T-helper 17 cell (primary cell): ENCODE results near the gene KRT72. TPM values are rescaled to one million over a fixed set of nuclear protein-coding genes. Genes with fewer than 3 reads are reported as not detected.

Source experiments
- ATAC-seq: fragments of 150-1000 bp; cut with Tn5 transposase; 2 replicates; pipeline ENCODE4 v1.10.0; 2021; ENCODE audit warnings: mild to moderate bottlenecking, moderate library complexity
- DNase-seq, 3 donors: peaks; one replicate each; pipeline versions ENCODE4 v3.0.0 to v3.0.0-alpha.2; 2020 to 2021
- H3K9me3 ChIP-seq: one replicate; pipeline ENCODE4 v1.7.0; 2013; ENCODE audit warnings: low read length, mild to moderate bottlenecking; ENCODE audit not compliant: control insufficient read depth, poor library complexity, severe bottlenecking
- H3K27ac Mint-ChIP-seq: one replicate; pipeline ENCODE4 v1.8.0; 2022; ENCODE audit warnings: mild to moderate bottlenecking, moderate library complexity, mixed read lengths
- H3K27me3 Mint-ChIP-seq: one replicate; pipeline ENCODE4 v1.8.0; 2022; ENCODE audit warnings: mixed read lengths
- H3K36me3 Mint-ChIP-seq: one replicate; pipeline ENCODE4 v1.8.0; 2022; ENCODE audit warnings: low read depth, mixed read lengths
- H3K4me1 Mint-ChIP-seq: one replicate; pipeline ENCODE4 v1.8.0; 2022; ENCODE audit warnings: mild to moderate bottlenecking, mixed read lengths
- H3K4me3 Mint-ChIP-seq: one replicate; pipeline ENCODE4 v1.8.0; 2022; ENCODE audit warnings: mild to moderate bottlenecking, moderate library complexity, mixed read lengths
- total RNA-seq, 4 donors: library from RNA in 2 of 4; stranded (reverse) in 2 of 4; gene quantifications; one replicate each; pipeline ENCODE4 v1.2.3 and lab custom pipeline; 2022 to 2026

The KRT72 gene
- total RNA-seq, 2 donors from 2014 or later: 0.60 to 1.6 TPM

GRCh38 chr12:52608826-52609630 is 7.8 kb upstream of the KRT72 start:
- no peaks in the 10 kb centered on the region for H3K9me3 ChIP-seq
- peaks cover 31% of the 10 kb centered on the region for H3K4me1 Mint-ChIP-seq
- no peak overlapping the region for H3K4me3 Mint-ChIP-seq
- no peak for DNase-seq
- no peak for ATAC-seq
- peaks cover 2% of the 10 kb centered on the region for H3K36me3 Mint-ChIP-seq
- no peak overlapping the region for H3K27ac Mint-ChIP-seq
- H3K27me3 Mint-ChIP-seq: peaks cover 25% of the 10 kb centered on the region

- no peak for DNase-seq
- H3K36me3 Mint-ChIP-seq: peaks cover 2% of the 10 kb centered on the region
- no peak for ATAC-seq
- H3K9me3 ChIP-seq: no peaks in the 10 kb centered on the region
- H3K4me1 Mint-ChIP-seq: peaks cover 28% of the 10 kb centered on the region
- no peak overlapping the region for H3K4me3 Mint-ChIP-seq
- H3K27me3 Mint-ChIP-seq: peaks cover 26% of the 10 kb centered on the region
- H3K27ac Mint-ChIP-seq: peak overlapping the region; percentile 61
These were observed 6.9 kb upstream of the KRT72 start for GRCh38 chr12:52608161-52608560.

GRCh38 chr12:52607314-52607713 is 6.1 kb upstream of the KRT72 start:
- no peak for DNase-seq
- no peak for ATAC-seq
- Mint-ChIP-seq H3K27ac (peak overlapping the region; percentile 61), H3K4me3 (peak overlapping the region; percentile 10), H3K36me3 (peaks cover 2% of the 10 kb centered on the region), H3K4me1 (peaks cover 32% of the 10 kb centered on the region), H3K27me3 (peaks cover 34% of the 10 kb centered on the region)
- H3K9me3 ChIP-seq: no peaks in the 10 kb centered on the region

- Mint-ChIP-seq H3K27me3 (peaks cover 33% of the 10 kb centered on the region), H3K27ac (no peak overlapping the region), H3K4me3 (no peak overlapping the region), H3K36me3 (peaks cover 2% of the 10 kb centered on the region), H3K4me1 (peaks cover 32% of the 10 kb centered on the region)
- no peak for DNase-seq
- no peaks in the 10 kb centered on the region for H3K9me3 ChIP-seq
- ATAC-seq: no peak
These were observed 5.4 kb upstream of the KRT72 start for GRCh38 chr12:52606581-52607218.

GRCh38 chr12:52606096-52606495 is 4.8 kb upstream of the KRT72 start:
- Mint-ChIP-seq H3K4me1 (peaks cover 29% of the 10 kb centered on the region), H3K27me3 (peaks cover 33% of the 10 kb centered on the region), H3K27ac (no peak overlapping the region), H3K36me3 (peaks cover 2% of the 10 kb centered on the region), H3K4me3 (peak overlapping the region; percentile 1)
- DNase-seq (no peak), ATAC-seq (no peak)
- H3K9me3 ChIP-seq: no peaks in the 10 kb centered on the region

- ATAC-seq: no peak
- no peaks in the 10 kb centered on the region for H3K9me3 ChIP-seq
- Mint-ChIP-seq H3K27ac (no peak overlapping the region), H3K4me1 (peaks cover 25% of the 10 kb centered on the region), H3K4me3 (peak overlapping the region; percentile 1), H3K27me3 (peaks cover 33% of the 10 kb centered on the region), H3K36me3 (peaks cover 2% of the 10 kb centered on the region)
- DNase-seq: no peak
These were observed 4.3 kb upstream of the KRT72 start for GRCh38 chr12:52605542-52605941.

GRCh38 chr12:52604859-52605258 is 3.6 kb upstream of the KRT72 start:
- ATAC-seq: no peak
- Mint-ChIP-seq H3K4me3 (no peak overlapping the region), H3K4me1 (peaks cover 25% of the 10 kb centered on the region), H3K27me3 (peaks cover 40% of the 10 kb centered on the region), H3K27ac (peak overlapping the region; percentile 43), H3K36me3 (peaks cover 5% of the 10 kb centered on the region)
- no peak for DNase-seq
- no peaks in the 10 kb centered on the region for H3K9me3 ChIP-seq

- H3K4me1 Mint-ChIP-seq: peaks cover 20% of the 10 kb centered on the region
- no peak for DNase-seq
- H3K27me3 Mint-ChIP-seq: peaks cover 47% of the 10 kb centered on the region
These were observed 2.1 kb upstream of the KRT72 start for GRCh38 chr12:52603314-52603713.

GRCh38 chr12:52602552-52602951 is 1.3 kb upstream of the KRT72 start:
- DNase-seq: no peak
- no peak for ATAC-seq
- Mint-ChIP-seq H3K27ac (peak overlapping the region; percentile 48), H3K4me3 (no peak overlapping the region), H3K36me3 (peaks cover 5% of the 10 kb centered on the region), H3K27me3 (peaks cover 52% of the 10 kb centered on the region), H3K4me1 (peaks cover 20% of the 10 kb centered on the region)
- H3K9me3 ChIP-seq: no peaks in the 10 kb centered on the region

More at GRCh38 chr12:52603314-52603713, 2.1 kb upstream of the KRT72 start:
- H3K36me3 Mint-ChIP-seq: peaks cover 5% of the 10 kb centered on the region
- peak overlapping the region; percentile 48 for H3K27ac Mint-ChIP-seq
- ATAC-seq: peak; percentile 36
- no peaks in the 10 kb centered on the region for H3K9me3 ChIP-seq
- no peak overlapping the region for H3K4me3 Mint-ChIP-seq

GRCh38 chr12:52601671-52602070 is 408 bp upstream of the KRT72 start:
- Mint-ChIP-seq H3K27ac (no peak overlapping the region), H3K27me3 (peaks cover 45% of the 10 kb centered on the region), H3K36me3 (peaks cover 3% of the 10 kb centered on the region), H3K4me3 (no peak overlapping the region), H3K4me1 (peaks cover 16% of the 10 kb centered on the region)
- DNase-seq: no peak
- H3K9me3 ChIP-seq: no peaks in the 10 kb centered on the region
- ATAC-seq: no peak

GRCh38 chr12:52600475-52600874 is 788 bp downstream of the KRT72 start:
- Mint-ChIP-seq H3K27me3 (peaks cover 46% of the 10 kb centered on the region), H3K4me3 (no peak overlapping the region), H3K27ac (no peak overlapping the region), H3K36me3 (peaks cover 2% of the 10 kb centered on the region), H3K4me1 (peaks cover 12% of the 10 kb centered on the region)
- DNase-seq (no peak), ATAC-seq (no peak)
- no peaks in the 10 kb centered on the region for H3K9me3 ChIP-seq

GRCh38 chr12:52600071-52600470 is 1.2 kb downstream of the KRT72 start:
- Mint-ChIP-seq H3K4me3 (no peak overlapping the region), H3K27ac (no peak overlapping the region), H3K27me3 (peaks cover 46% of the 10 kb centered on the region), H3K4me1 (peaks cover 9% of the 10 kb centered on the region), H3K36me3 (peaks cover 2% of the 10 kb centered on the region)
- H3K9me3 ChIP-seq: no peaks in the 10 kb centered on the region
- DNase-seq (no peak), ATAC-seq (no peak)

- no peak for ATAC-seq
- peak overlapping the region; percentile 13 for H3K4me3 Mint-ChIP-seq
- peaks cover 50% of the 10 kb centered on the region for H3K27me3 Mint-ChIP-seq
- no peak overlapping the region for H3K27ac Mint-ChIP-seq
- no peaks in the 10 kb centered on the region for H3K9me3 ChIP-seq
- peaks cover 2% of the 10 kb centered on the region for H3K36me3 Mint-ChIP-seq
- DNase-seq: no peak
- peaks cover 8% of the 10 kb centered on the region for H3K4me1 Mint-ChIP-seq
These were observed 2.3 kb downstream of the KRT72 start for GRCh38 chr12:52598966-52599365.
